GM21360 (cell line): ENCODE measurements around the gene YEATS2.

Experiments
- ATAC-seq: cut with Tn5 transposase; IDR thresholded peaks from one replicate; pipeline ENCODE4 v1.9.1; 2021; ENCODE audit warnings: mild to moderate bottlenecking, moderate library complexity; ENCODE audit not compliant: unreplicated experiment

The YEATS2 gene

GRCh38 chr3:183828538-183828870 is 130.9 kb downstream of the YEATS2 start:
- ATAC-seq, result no peak

DNA sequence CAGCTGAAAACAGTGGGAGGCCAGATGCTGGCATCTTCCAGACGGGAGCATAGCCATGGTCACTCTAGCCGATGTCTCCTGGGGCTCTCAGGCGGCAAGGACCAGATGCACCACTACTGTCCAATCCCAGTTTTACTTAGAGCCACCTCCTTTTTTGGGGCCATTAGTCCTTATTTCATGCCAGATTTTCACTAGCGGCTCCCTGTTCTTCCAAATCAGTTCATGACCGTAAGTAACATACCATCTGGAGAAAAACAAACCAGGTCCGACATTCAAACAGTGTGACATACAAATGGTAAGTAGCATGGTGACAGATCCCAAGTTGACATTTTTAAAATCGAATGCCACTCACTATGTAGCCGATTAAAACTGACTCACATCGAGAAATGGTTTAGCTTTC is 131.9 kb downstream of the YEATS2 start:
- ATAC-seq, result no peak

- ATAC-seq, result no peak
These were observed 132.6 kb downstream of the YEATS2 start for GRCh38 chr3:183830187-183830586.

GRCh38 chr3:183833516-183833915 is 135.9 kb downstream of the YEATS2 start:
- ATAC-seq, result no peak

GRCh38 chr3:183837390-183837789 is 139.8 kb downstream of the YEATS2 start:
- no peak for ATAC-seq

GRCh38 chr3:183837894-183838293 is 140.3 kb downstream of the YEATS2 start:
- no peak for ATAC-seq

GRCh38 chr3:183839751-183840150 is 142.2 kb downstream of the YEATS2 start:
- no peak for ATAC-seq

GRCh38 chr3:183844606-183845005 is 147.0 kb downstream of the YEATS2 start:
- no peak for ATAC-seq

GRCh38 chr3:183845090-183845489 is 147.5 kb downstream of the YEATS2 start:
- ATAC-seq, result no peak

DNA sequence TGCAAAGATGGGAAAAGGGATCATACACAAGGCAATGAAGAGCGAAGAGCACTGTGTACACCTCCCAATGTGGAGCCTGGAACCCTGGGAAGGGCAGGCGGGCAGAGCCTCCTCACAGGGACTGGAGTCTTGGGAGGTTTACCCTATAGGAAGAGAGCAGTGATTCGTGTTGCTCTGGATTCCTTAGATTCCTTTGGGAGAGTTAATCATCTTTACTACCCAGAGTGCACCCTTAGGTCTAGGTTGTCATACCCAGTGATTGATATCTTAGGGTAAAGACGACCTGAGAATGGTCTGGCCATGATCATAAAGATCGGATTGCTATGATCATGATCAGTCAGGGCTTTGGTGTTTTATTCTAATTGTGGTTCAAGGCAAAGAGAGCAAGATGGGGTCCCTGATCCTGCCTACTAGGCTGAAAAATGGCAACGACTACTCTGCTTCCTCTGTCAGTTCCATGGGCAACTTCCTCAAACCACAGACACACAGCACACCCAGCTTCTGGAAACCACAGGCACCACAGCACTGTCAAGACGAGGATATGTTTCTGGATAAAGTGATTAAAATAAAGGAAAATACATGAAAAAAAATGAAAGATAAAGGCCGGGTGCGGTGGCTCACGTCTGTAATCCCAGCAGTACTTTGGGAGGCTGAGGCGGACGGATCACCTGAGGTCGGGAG is 148.2 kb downstream of the YEATS2 start:
- ATAC-seq, result no peak

DNA sequence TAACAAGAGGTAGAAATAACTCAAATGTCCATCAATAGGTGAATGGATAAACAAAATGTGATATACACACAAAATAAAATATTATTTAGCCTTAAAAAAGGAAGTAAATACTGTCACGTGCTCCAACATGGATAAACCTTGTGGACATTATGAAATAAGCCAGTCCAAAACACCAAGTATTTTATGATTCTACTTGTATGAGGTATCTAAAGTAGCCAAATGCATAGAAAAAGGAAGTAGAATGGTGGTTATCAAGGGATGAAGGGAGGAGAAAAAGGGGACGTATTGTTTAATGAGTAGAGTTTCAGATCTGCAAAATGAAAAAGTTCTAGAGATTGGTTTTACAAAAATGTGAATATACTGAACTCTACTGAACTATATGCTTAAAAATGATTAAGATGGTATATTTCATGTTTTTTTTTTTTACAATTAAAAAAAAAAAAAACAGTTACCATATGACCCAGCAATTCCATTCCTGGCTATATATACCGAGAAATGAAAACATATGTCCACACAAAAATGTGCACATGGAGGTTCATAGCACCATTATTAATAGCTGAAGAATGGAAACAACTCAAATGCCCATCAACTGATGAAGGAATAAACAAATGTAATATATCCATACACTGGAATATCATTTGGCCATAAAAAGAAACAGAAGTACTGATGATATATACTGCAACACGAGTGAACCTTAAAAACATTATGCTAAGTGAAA is 156.9 kb downstream of the YEATS2 start:
- ATAC-seq, result no peak

GRCh38 chr3:183857863-183858262 is 160.3 kb downstream of the YEATS2 start:
- no peak for ATAC-seq
